HuH-7.5 (cell line): Measurements from ENCODE around the gene C20orf202.

Experiments used
- DNase-seq: peaks from one replicate; pipeline ENCODE4 v3.0.0; 2011; ENCODE audit warnings: low spot score

C20orf202 gene

DNA sequence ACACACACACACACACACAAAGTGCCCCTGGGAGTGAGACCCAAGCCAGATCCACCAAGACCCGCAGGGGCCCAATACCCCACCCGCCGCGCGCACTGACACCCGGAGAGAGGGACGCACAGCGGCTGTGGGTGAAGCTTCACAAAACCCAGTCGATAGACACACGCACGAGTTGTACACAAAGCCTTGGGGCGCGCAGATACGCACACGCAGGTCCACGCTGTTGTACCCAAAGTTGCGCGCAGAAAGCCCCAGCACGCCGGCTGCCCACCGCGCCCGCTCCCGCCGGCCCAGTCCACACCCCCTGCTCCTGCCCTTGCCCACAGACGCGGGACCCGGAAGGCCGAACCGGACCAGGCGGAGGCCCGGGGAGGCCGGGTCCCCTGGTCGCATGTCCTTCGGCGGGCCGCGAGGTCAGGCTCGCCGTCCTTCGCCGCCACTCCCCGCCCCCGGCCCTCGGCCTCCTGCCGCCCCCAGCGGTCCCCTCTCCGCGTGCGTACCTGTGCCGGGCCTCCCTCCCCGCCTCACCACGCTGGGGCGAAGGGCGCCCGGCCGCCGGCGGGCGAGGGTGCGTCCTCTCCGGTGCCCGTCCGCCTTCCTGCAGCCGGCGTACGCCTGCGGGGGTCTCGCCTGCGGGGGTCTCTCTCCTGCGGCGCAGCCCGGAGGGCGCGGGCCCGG lies 18.5 kb upstream of the C20orf202 start, which contains the start of gene TMEM74B:
Gene TMEM74B (minus strand): TSS at position 344 of the 678 bp plus-strand sequence. CDS start 1,180 bp downstream, outside the sequence.
- peak; percentile 46 for DNase-seq

DNA sequence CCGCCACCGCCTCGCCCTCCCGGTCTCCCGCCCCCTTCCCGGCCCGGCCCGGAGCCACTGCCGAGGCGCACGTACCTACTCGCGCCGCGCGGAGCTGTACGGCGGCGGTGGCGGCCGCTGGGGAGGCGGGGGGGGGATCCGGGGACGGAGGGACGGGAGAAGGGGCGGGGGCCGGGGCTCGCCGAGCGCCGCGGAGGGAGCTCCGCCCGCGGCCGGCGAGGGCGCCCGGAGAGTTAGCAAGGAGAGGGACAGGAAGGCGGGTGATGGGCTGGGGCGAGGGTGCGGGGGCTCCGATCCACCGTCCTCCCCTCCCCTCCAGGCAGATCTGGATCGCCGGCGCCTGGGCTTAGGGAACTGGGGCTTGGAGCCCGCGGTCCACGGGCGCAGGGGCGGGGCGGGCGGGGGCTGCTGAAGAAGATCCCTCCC lies 17.9 kb upstream of the C20orf202 start:
- DNase-seq = peak; percentile 42

DNA sequence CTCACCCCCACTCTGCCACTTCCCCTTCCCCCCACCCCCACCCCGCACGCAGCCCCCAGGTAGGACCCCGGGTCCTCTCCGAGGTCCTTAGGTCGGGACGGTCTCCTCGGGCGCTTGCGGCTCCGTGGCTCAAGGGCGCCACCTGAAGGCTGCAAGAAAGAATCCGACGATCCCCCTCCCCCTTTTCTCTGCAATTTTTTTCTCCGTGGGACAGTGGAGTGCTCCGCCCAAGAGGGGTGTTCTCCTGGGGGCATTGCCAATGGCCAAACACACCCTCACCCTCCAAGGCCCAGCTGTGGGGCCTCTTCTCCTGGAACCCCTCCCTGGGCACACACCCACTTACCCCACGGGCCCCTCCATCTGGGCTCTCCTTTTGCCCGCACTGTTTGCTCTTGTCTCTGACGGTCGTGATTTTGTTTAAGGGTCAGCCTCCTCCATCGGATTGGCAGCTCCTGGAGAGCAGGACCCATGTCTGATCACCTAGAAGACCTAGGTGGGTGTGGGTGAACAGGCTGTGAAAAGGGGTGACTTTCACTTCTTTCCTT lies 17.4 kb upstream of the C20orf202 start:
- DNase-seq = peak; percentile 71

DNA sequence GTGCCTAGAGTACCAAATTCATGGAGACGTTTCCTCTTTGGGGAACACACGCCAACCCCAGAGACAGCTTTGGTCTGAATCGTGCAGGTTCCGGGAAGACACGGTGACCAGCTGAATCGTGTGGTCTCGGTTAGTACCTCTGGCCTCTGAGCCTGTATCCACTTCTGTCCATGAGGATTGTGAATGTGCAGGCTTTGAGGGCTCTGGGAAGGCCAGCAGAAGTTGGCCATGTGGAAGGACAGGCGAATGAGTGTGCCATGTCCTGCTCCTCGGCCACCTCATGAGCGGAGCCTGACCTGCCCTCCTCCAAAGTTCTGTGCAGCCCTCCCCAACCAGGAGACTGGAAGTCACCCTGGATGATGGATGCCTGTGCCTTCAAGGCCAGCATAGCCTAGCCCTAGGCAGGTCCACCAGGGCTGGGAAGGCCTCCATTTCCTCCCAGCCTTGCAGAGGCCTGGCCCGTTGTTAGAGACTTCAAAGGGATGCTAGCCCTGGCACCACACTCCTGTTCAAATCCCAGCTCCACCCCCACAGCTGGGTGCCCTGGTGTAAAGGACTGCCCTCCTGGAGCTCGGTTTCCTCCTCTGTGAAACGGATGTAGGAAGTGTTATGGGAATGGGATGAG lies 16.8 kb upstream of the C20orf202 start:
- no peak for DNase-seq

DNA sequence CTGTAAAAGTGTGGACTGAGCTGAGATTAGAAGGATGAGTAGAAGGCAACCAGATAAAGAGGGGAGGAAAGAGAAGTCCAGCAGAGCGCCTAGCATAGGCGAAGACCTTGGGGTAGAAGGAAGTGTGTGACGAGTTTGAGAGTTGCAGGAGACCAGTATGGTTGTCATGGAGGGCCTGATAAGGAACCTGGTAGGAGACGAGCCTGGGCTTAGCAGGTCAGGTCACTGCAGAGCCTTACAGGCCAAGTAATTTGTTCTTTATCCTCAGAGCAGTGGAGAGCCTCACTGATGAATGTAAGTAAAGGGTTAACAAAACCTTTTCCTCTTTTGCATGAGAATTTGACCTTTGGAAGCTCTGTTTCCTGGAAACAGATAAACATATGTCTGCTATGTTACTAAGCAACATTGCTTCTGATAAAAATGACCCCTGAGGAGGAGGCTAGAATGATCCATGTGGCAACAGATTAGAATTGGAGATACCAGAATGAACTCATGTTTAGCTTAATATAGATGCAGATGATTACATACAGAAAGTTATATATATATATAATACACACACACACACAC lies 15.6 kb upstream of the C20orf202 start:
- DNase-seq = peak; percentile 65

DNA sequence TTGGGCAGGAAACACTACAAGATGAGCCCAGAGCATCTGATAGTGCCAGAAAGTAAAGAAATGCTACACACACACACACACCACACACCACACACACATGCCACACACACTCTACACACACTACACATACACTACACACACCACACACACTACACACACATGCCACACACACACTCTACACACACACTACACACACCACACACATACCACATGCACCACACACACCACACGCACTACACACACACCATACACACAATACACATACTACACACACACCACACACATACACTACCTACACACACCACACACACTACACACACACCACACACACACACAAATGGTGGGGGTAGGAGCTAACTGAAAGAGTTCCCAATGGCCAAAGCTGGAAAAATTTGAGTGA lies 14.9 kb upstream of the C20orf202 start:
- no peak for DNase-seq

DNA sequence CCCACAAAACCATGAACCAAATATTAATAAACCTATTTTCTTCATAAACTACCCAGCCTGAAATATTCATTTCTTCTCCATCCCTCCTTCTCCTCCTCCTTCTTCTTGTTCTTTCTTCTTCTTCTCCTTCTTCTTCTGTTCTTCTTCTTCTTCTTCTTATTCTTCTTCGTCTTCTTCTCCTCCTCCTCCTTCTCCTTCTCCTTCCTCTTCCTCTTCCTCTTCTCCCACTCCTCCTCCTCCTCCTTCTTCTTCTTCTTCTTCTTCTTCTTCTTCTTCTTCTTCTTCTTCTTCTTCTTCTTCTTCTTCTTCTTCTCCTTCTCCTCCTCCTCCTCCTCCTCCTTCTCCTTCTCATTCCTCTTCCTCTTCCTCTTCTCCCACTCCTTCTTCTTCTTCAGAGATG lies 13.4 kb upstream of the C20orf202 start:
- no peak for DNase-seq

DNA sequence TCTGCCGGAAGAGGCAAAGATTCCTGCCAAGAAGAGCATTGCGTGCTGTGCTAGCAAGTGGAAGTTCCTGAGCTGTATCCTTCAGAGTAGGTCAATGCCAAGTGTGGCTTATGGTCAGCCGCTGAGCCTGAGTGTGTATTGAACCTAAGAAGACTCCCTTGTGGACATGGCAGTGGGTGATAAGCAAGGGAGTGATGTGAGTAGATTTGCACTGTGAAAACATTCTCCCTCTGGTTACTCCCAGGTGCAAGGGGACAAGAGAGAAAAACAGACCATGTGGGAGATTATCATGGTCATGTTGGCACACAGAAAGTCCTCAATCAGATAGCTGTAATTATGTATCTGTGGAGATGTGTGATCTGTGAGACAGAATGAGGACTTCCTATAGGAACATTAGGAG lies 12.4 kb upstream of the C20orf202 start:
- DNase-seq = no peak

DNA sequence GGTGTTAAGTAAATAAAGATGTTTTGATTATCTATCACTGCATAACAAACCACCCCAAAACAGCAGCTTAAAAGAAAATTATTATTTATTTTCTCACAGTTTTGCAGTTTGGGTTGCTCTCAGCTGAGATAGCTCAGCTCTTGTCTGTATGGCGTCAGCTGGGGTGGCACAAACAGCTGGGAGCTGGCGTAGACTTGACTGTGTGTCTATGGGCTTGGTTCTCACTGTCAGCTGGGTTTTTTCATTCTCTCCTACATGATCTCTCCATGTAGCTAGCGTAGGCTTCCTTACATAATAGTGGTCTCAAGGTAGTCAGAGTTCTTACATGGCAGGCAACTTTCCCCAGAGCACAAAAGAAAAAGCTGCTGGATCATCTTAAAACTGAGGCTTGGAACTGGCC lies 12.0 kb upstream of the C20orf202 start:
- DNase-seq = no peak

DNA sequence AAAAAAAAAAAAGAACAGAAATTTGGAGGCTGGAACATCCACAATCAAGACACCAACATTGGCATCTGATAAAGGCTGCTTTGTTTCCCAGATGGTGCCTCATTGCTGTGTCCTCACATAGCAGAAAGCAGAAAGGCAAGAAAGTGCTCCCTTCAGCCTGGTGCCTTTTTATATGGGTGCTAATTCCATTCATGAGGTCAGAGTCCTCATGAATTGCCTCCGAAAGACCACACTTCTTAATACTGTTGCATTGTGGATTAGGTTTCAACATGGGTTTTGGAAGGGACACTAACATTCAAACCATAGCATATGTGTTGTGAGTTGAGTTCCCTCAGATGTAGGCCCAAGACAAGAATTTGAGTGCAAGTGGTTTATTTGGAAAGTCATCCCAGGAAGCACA lies 8.0 kb upstream of the C20orf202 start:
- DNase-seq = no peak

DNA sequence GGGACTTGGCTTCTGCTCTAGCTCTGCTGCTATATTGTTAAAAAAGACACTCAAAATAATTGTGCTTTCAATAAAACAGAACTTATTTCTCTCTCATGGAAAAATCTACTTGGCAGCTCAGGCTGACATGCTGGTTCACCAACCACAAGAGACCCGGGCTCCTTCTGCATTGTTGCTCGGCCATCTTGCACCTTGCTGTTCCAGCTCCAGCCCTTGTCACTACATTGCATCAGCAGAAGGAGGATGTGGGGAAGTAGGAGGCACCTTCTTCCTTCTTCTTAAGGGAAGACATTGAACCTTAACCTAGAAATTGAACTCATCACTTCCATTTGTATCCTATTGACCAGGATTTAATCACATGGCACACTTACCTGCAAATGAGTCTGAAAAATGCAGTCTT lies 6.6 kb upstream of the C20orf202 start:
- no peak for DNase-seq

DNA sequence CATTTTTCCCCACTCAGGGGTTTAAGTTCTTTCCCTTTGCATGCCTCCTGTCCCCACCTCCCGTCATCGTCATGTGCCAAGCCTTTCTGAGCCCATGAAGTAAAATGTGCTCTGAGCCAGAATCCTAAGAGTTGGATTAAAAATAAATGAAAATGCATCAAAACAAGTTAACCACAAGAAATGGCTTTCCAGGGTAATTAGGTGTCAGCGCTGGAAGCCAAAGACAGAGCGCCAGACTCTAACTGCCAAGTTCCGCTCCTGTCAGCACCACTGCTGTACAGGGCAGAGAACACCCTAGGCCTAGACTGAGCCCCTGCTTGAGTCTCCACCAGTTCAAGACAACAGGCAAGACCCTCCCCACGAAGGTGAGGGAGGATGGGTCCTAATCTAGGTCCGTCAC lies 5.5 kb upstream of the C20orf202 start:
- DNase-seq = no peak

DNA sequence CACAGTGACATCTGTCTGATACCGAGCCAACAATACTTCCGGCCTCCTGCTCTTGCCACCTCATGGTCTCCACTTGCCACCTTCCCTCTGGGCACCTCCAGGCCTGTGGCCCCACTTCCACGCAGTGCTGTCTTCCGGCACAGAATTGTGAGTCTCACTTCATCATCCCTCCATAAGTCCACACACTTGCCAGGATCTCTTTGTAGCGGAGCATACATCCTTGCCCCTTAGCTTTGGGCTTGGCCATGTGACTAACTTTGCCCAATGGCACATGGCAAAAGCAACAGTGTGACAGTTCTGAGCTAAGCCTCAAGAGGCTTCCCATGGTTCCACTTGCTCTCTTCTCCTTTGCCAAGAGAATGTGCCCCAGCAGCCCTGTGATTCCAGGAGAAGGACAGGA lies 4.5 kb upstream of the C20orf202 start:
- DNase-seq = no peak

DNA sequence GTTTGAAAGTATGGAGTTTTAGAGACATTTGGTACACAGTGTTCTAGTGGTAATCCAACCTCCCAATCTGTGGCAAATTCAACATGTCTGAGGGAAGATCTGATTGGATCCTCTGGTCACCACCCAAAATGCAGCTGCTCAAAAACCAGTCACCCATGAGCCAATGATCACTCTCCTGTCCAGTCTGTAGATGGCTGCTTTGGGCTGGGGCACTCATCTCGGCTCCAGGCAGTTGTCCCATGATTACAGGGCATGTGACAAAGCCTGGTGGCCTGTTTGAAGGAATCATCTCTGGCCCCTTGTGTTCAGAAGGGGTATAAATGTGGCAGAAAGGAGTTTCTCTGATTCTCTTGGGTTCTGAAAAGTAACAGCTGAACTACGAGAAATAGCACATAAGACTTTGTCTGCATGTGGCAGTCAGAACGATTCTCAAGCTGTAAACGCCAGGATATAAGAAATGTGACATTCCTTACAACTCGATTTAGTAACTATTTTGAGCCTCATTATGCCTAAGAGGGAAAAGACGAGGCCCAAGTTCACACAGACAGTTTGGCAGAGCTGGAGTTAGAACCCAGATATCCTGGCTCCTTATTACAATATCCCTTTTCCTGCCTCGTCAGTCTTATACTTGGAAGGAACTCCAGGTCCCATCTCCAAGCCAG lies 3.9 kb upstream of the C20orf202 start:
- no peak for DNase-seq

DNA sequence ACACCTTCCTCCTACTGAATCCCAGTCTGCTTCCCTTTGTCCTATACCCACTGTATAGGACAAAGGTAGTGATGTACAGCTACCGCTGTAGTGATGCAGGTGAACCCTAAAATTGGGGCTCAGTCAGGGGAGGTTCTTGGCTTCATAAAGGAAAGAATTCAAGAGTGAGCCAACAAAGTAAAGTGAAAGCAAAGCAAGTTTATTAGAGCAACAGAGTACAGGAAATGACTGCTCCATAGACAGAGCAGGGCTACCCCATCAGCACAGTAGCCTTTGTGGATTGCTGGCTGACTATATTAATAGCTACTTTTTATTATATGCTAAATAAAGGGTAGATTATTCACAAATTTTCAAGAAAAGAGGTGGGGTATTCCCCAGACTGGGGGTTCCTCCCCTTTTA lies 3.3 kb upstream of the C20orf202 start:
- DNase-seq = no peak

DNA sequence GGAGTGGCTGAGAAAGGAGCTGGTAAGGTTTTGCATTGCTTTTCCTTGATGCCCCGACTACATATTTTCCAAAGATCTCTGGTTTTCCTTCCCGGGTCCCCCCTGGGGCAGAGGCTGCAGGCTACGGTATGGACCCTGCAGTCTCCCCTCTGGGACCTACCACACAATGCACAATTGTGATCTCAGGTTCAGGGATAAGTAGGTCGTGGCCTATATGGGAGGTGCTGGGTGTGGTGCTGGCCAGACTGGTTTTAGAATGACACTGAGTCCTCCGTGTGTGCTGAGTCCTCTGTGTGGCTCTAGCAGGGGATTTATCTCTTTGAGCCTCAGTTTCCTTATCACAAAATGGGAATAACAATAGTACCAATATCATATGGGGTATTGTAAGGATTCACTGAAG lies 376 bp downstream of the C20orf202 start:
- no peak for DNase-seq

DNA sequence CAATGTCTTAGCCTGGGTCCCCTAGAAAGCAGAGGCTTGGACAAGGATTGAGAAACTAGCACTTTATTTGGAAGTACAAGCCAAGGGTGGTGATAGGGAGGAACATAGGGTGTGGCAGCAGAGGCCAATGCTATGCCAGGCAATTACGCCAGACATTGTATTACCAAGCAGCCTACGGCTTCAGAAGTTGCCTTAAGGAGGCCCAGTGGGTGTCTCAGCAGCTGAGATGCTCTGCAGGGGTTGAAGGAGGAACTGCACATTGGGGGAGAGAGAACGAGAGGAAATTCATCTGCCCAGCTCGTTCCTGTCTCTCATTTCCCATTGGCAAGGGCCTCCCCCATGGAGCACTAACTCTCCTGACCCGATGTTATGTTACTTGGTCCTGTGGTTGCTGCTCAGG lies 859 bp downstream of the C20orf202 start:
- no peak for DNase-seq

DNA sequence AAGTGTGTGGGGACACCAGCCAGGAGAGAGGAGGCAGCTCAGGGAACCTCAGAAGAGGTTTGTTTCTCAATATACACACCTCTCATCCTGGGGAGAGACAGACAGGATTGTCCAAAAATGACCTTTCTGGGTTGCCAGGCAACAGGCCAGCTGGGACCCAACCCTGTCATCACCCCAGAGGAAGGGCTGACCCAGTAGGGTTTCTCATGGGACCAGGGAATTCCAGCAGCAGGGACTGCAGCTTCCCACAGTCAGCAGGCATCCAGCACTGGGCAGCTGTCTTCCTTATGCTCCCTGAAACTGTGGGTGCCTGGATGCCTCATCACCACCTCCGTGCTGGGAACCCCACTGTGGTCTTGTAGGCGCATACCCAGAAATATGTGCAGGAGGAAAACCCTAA lies 1.3 kb downstream of the C20orf202 start:
- no peak for DNase-seq

DNA sequence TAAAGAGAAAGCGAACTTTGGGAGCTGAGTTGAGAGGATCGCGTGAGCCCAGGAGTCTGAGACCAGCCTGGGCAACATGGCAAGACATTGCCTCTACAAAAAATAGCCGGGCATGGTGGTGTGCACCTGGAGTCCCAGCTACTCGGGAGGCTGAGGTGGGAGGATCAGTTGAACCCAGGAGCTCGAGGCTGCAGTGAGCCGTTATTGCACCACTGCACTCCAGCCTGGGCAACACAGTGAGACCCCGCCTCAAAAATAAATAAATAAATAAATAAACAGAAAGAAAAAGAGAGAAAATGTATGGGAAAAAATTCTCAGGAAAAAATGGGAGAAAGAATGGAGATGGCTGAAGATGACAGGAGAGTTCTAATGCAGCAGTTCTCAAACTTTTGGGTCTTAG lies 2.5 kb downstream of the C20orf202 start:
- DNase-seq = no peak

DNA sequence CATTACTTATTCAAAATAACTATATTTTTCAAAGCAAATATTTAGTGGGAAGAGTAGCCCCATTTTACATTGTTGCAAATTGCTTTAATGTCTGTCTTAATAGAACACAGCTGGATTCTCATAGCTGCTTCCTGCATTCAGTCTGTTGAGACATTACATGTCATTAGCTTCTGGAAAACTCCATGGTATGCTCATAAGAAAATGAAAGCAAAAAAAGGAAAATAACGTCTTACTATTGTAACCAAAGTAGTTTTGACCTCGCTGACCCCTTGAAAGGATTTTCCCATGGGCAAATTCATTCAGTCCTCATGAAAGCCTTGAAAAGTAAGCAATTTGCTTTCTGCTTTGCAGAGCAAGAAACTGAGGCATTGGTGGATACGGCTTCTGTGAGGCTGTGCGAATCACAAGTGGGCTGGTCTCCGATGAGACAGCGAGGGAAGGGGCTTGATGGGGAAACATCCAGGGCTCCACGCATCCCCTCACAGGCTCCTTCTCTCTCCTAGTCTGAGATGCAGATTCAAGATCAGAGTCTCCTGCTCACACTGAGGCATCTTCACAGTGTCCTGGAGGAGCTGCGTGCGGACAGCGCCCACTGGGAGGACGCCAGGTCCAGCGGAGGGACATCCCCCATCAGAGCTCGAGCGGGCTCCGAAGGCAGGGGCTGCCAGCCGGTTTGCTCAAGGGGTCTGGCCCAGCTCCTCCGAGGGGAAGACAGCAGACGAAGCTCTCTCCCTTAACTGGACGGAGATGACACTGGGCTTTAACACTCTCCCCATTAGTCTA lies 3.3 kb downstream of the C20orf202 start:
- no peak for DNase-seq

DNA sequence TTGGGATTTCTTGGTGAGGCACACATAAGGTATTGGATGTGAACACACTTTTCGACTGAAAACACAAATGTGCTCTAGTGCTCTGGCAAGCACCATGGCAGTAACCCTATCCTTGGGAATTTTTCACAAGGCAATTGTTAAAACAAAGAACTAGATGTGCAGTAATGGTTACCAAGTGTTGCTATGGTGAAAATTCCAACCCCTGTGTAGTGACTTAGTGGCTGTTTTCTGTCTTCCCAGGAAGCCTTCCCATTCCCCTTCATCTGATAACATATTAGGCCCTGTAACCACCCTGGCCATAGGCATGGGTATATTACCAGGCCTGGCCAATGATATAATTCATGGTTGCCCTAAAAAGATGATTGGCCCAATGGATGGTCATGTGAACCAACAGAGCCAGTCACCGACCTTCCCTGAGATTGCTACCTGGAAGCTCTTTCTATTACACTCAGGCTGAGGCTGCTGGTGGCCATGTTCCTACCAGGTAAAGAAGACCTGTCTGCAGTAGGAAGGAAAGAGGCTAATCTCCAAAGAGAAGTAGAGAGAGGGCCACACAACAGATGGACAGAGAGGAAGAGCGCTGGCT lies 4.1 kb downstream of the C20orf202 start:
- no peak for DNase-seq
